GM15510 (cell line): Measurements from ENCODE around the gene TMEM239.

Experiments used
- POLR2A ChIP-seq: IDR thresholded peaks from 3 replicates; pipeline ENCODE4 v1.6.1; 2011; ENCODE audit warnings: borderline replicate concordance; ENCODE audit not compliant: insufficient read length; ENCODE audit errors: extremely low read depth

Gene TMEM239

GRCh38 chr20:2859330-2860121, 43.4 kb downstream of the TMEM239 start:
- no peak for TF ChIP-seq POLR2A

- no peak for TF ChIP-seq POLR2A
Observed at GRCh38 chr20:2864626-2865025, 48.5 kb downstream of the TMEM239 start.

GRCh38 chr20:2865101-2865500, 48.9 kb downstream of the TMEM239 start:
- no peak for TF ChIP-seq POLR2A

- no peak for TF ChIP-seq POLR2A
Observed at GRCh38 chr20:2865630-2866029, 49.5 kb downstream of the TMEM239 start.

GRCh38 chr20:2866236-2866635, 50.1 kb downstream of the TMEM239 start:
- no peak for TF ChIP-seq POLR2A

- no peak for TF ChIP-seq POLR2A
Observed at GRCh38 chr20:2867081-2867864, 51.1 kb downstream of the TMEM239 start.
